Measurements from ENCODE around the gene ZNF761.
"Not testable (repeated sequence)": the region's sequence is repeated elsewhere in the genome, so short reads cannot be mapped to it uniquely, and the experiment has no call there.

DNA sequence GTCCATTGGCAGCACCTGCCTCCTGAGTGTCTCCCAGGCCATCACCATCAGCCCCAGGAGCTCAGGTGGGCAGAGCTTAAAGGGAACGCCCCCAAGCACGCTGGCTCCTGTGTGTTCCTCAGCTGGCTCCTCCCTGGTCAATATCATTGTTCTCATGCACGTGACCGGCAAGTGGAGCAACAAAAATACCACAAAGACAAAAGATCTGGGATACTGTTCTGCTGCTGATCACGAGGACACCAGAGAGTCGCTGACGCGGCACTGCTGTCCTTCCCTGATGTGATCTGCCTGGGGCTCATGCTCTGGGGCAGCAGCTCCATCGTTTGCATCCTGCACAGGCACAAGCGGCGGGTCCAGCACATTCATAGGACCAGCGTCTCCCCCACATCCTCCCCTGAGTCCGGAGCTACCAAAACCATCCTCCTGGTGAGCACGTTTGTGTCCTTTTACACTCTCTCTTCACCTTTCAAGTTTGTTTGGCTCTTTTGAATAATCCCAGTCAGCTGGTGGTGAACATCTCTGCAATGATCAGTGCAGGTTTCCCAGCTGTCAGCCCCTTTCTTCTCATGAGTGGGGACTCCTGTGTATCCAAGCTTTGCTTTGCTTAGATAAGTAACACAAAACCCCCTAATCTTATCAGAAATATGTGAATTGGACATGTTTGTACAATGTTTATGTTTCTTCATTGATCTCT is 72.0 kb downstream of the ZNF761 start:
- TF ChIP-seq EZH2 (optimal IDR thresholded peaks at IDR 0.05; ENCODE audit: low read depth, low read length); CTCF (IDR thresholded peaks at IDR 0.05; ENCODE audit: low read length): not testable (repeated sequence)
